NT2/D1 (cell line): ENCODE results near the gene SPAM1.

ENCODE experiments used
- YY1 ChIP-seq: IDR thresholded peaks from 2 replicates; pipeline ENCODE4 v1.6.1; 2011; ENCODE audit not compliant: insufficient read length, insufficient read depth
- ZNF274 ChIP-seq: IDR thresholded peaks from 2 replicates; pipeline ENCODE4 v1.6.1; 2011; ENCODE audit warnings: mild to moderate bottlenecking, low read depth, low read length

GRCh38 chr7:123936388-123936787, 11.3 kb downstream of the SPAM1 start:
- no peak for TF ChIP-seq ZNF274
- no peak for TF ChIP-seq YY1
